Hepatocyte (in vitro differentiated cells): ENCODE results near the gene SIGLEC10.

Experiments
- CTCF ChIP-seq: fragments of 200-600 bp; sonication (generic); IDR thresholded peaks from 2 replicates; pipeline ENCODE4 v1.5.1; 2016; ENCODE audit warnings: antibody characterized with exemption, mild to moderate bottlenecking; ENCODE audit not compliant: poor library complexity
- EZH2 ChIP-seq: fragments of 200-600 bp; sonication (generic); IDR thresholded peaks from 2 replicates; pipeline ENCODE4 v1.6.1; 2016; ENCODE audit warnings: antibody characterized with exemption, mild to moderate bottlenecking, borderline replicate concordance
- EZH2phosphoT487 ChIP-seq: fragments of 200-600 bp; sonication (generic); IDR thresholded peaks from one replicate; pipeline ENCODE4 v1.6.1; 2018; ENCODE audit warnings: antibody characterized with exemption, mild to moderate bottlenecking, low read depth, moderate library complexity; ENCODE audit not compliant: unreplicated experiment, severe bottlenecking

GRCh38 chr19:51392701-51393100 lies 24.7 kb downstream of the SIGLEC10 start:
- TF ChIP-seq CTCF (no peak), EZH2phosphoT487 (no peak), EZH2 (no peak)
